Upper lobe of right lung (tissue), 1 donor: ENCODE data around the gene SPAG16. TPM values are rescaled to one million over a fixed set of nuclear protein-coding genes. Genes with fewer than 3 reads are reported as not detected.
"Not testable (repeated sequence)": the region's sequence is repeated elsewhere in the genome, so short reads cannot be mapped to it uniquely, and the experiment has no call there.

ENCODE experiments used
- ATAC-seq: fragments of 200-7000 bp; cut with Tn5 transposase; one replicate; pipeline ENCODE4 v1.9.1; 2020; ENCODE audit warnings: mild to moderate bottlenecking, moderate library complexity
- DNase-seq: peaks from one replicate; pipeline ENCODE4 v3.0.0-alpha.2; 2020
- H3K27ac ChIP-seq: fragments of 200-600 bp; one replicate; pipeline ENCODE4 v1.8.0; 2022
- H3K27me3 ChIP-seq: fragments of 200-600 bp; one replicate; pipeline ENCODE4 v1.8.0; 2022; ENCODE audit warnings: mild to moderate bottlenecking
- H3K36me3 ChIP-seq: fragments of 200-600 bp; one replicate; pipeline ENCODE4 v1.8.0; 2022
- H3K4me1 ChIP-seq: fragments of 200-600 bp; one replicate; pipeline ENCODE4 v1.8.0; 2022
- H3K4me3 ChIP-seq: fragments of 200-600 bp; one replicate; pipeline ENCODE4 v1.8.0; 2022; ENCODE audit warnings: mild to moderate bottlenecking
- H3K9me3 ChIP-seq: fragments of 200-600 bp; one replicate; pipeline ENCODE4 v1.8.0; 2022
- CTCF ChIP-seq: fragments of 200-600 bp; IDR thresholded peaks from one replicate; pipeline ENCODE4 v1.8.0; 2022; ENCODE audit warnings: antibody characterized with exemption
- intact Hi-C: fragments of 100-400 bp; cut with DNase I; formaldehyde crosslinking; loops from one replicate; pipeline ENCODE4 v1.11.0; 2022
- total RNA-seq: library from RNA; stranded (reverse); fragmentation: NEBNext Ultra II Directional; extraction: Animal tissue kit (Norgen Biotek cat#: 25700); gene quantifications from one replicate; pipeline ENCODE4 v1.2.1, GENCODE V29; 2021
- donor health status: DM: no; HTN: yes; CAD: no; lungs with severe emphysema.

The SPAG16 gene
- total RNA-seq, 1 donor from 2014 or later, result 11.6 TPM

GRCh38 chr2:213669657-213670056, 385.4 kb downstream of the SPAG16 start:
- H3K9me3 ChIP-seq, result peaks cover 7% of the 10 kb centered on the region
- H3K4me3 ChIP-seq, result no peak overlapping the region
- intact Hi-C loops, result no loop called here
- no peaks in the 10 kb centered on the region for H3K4me1 ChIP-seq
- ATAC-seq, result no peak
- no peak for TF ChIP-seq CTCF
- DNase-seq, result no peak
- no peaks in the 10 kb centered on the region for H3K27me3 ChIP-seq
- H3K36me3 ChIP-seq, result no peaks in the 10 kb centered on the region
- H3K27ac ChIP-seq, result no peak overlapping the region

- Histone ChIP-seq H3K4me1 (no peaks in the 10 kb centered on the region), H3K9me3 (no peaks in the 10 kb centered on the region), H3K36me3 (no peaks in the 10 kb centered on the region), H3K4me3 (no peak overlapping the region), H3K27me3 (no peaks in the 10 kb centered on the region), H3K27ac (no peak overlapping the region)
- no peak for ATAC-seq
- intact Hi-C loops, result no loop called here
- no peak for DNase-seq
- TF ChIP-seq CTCF, result no peak
These were observed 394.4 kb downstream of the SPAG16 start for GRCh38 chr2:213678437-213679218.

- no peaks in the 10 kb centered on the region for H3K9me3 ChIP-seq
- no peaks in the 10 kb centered on the region for H3K4me1 ChIP-seq
- no peak for TF ChIP-seq CTCF
- intact Hi-C loops, result no loop called here
- ATAC-seq (no peak), DNase-seq (no peak)
- H3K4me3 ChIP-seq, result no peak overlapping the region
- no peaks in the 10 kb centered on the region for H3K36me3 ChIP-seq
- no peak overlapping the region for H3K27ac ChIP-seq
- no peaks in the 10 kb centered on the region for H3K27me3 ChIP-seq
These were observed 395.6 kb downstream of the SPAG16 start for GRCh38 chr2:213679894-213680293.

GRCh38 chr2:213682276-213682675, 398.0 kb downstream of the SPAG16 start:
- no peaks in the 10 kb centered on the region for H3K36me3 ChIP-seq
- H3K27ac ChIP-seq, result no peak overlapping the region
- DNase-seq (no peak), ATAC-seq (no peak)
- H3K4me3 ChIP-seq, result no peak overlapping the region
- intact Hi-C loops, result no loop called here
- H3K4me1 ChIP-seq, result no peaks in the 10 kb centered on the region
- TF ChIP-seq CTCF, result no peak
- no peaks in the 10 kb centered on the region for H3K9me3 ChIP-seq
- no peaks in the 10 kb centered on the region for H3K27me3 ChIP-seq

GRCh38 chr2:213688133-213688532, 403.9 kb downstream of the SPAG16 start:
- TF ChIP-seq CTCF, result no peak
- intact Hi-C loops, result no loop called here
- Histone ChIP-seq H3K4me3 (no peak overlapping the region), H3K9me3 (no peaks in the 10 kb centered on the region), H3K36me3 (no peaks in the 10 kb centered on the region), H3K27ac (no peak overlapping the region), H3K4me1 (no peaks in the 10 kb centered on the region), H3K27me3 (no peaks in the 10 kb centered on the region)
- DNase-seq (no peak), ATAC-seq (no peak)

- H3K9me3 ChIP-seq, H3K27ac ChIP-seq, H3K4me3 ChIP-seq, intact Hi-C loops, H3K4me1 ChIP-seq, H3K27me3 ChIP-seq, H3K36me3 ChIP-seq, DNase-seq, ATAC-seq: not testable (repeated sequence)
These were observed 404.6 kb downstream of the SPAG16 start for GRCh38 chr2:213688825-213689224.
